ENCODE data around the gene KRTAP10-11.

Gene KRTAP10-11

DNA sequence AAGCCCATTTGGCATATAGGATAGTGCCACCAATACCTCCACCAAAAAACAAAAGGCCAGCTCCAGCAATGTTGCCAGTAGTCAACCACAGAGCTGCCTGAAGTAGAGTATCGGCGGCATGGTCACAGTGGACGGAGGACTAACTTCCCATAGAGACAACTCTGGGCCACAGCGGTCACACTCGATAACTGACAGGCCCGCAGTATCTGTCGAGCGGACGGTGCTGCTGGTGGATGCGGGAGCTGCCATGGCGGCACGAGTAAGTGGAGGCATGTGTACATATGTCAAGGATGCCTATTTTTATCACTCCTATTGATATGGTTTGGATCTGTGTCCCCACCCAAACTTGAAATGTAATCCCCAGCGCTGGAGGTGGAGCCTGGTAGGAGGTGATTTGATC, 31.7 kb downstream of the KRTAP10-11 start:
- no peak for TF ChIP-seq CTCF (IDR thresholded peaks at IDR 0.05)
- H3K4me1 ChIP-seq: no peaks in the 10 kb centered on the region

GRCh38 chr21:44681152-44681551, 34.9 kb downstream of the KRTAP10-11 start:
- no peak overlapping the region for H3K4me3 ChIP-seq (ENCODE audit: low read depth, low read length)
- no peak overlapping the region for H3K27ac ChIP-seq
- no peaks in the 10 kb centered on the region for H3K9me3 ChIP-seq (ENCODE audit: control insufficient read depth, low read length)
- no peak overlapping the region for H2AFZ ChIP-seq
- H3K79me2 ChIP-seq: no peaks in the 10 kb centered on the region
- no peaks in the 10 kb centered on the region for H3K27me3 ChIP-seq (ENCODE audit: control insufficient read depth, insufficient read depth, low read length)
- H3K36me3 ChIP-seq (ENCODE audit: control insufficient read depth, insufficient read depth, low read length): no peaks in the 10 kb centered on the region
- H3K9ac ChIP-seq: no peak overlapping the region
- TF ChIP-seq CTCF (IDR thresholded peaks at IDR 0.05): no peak
- H3K4me1 ChIP-seq: no peaks in the 10 kb centered on the region
- H3K4me2 ChIP-seq (ENCODE audit: low read length): no peak overlapping the region

More for the DNA sequence above, 31.7 kb downstream of the KRTAP10-11 start:
- H3K4me2 ChIP-seq (ENCODE audit: low read length): no peak overlapping the region
- H3K4me3 ChIP-seq (ENCODE audit: low read depth, low read length): no peak overlapping the region
- no peaks in the 10 kb centered on the region for H3K79me2 ChIP-seq
- no peaks in the 10 kb centered on the region for H3K9me3 ChIP-seq (ENCODE audit: control insufficient read depth, low read length)
- H2AFZ ChIP-seq: no peak overlapping the region
- H3K36me3 ChIP-seq (ENCODE audit: control insufficient read depth, insufficient read depth, low read length): no peaks in the 10 kb centered on the region
- no peaks in the 10 kb centered on the region for H3K27me3 ChIP-seq (ENCODE audit: control insufficient read depth, insufficient read depth, low read length)
- H3K27ac ChIP-seq: no peak overlapping the region
- H3K9ac ChIP-seq: no peak overlapping the region

GRCh38 chr21:44681861-44682579, 35.8 kb downstream of the KRTAP10-11 start, which contains the start of gene KRTAP12-1:
Gene KRTAP12-1, minus strand, starts transcription at chr21:44682163. Its CDS starts 40 bp downstream, at chr21:44682123.
- H3K79me2 ChIP-seq: no peaks in the 10 kb centered on the region
- no peaks in the 10 kb centered on the region for H3K36me3 ChIP-seq (ENCODE audit: control insufficient read depth, insufficient read depth, low read length)
- no peak within 1 kb of the TSS for H2AFZ ChIP-seq
- no peak for TF ChIP-seq CTCF (IDR thresholded peaks at IDR 0.05)
- no peak within 1 kb of the TSS for H3K27ac ChIP-seq
- H3K9ac ChIP-seq: no peak within 1 kb of the TSS
- no peaks in the 10 kb centered on the region for H3K27me3 ChIP-seq (ENCODE audit: control insufficient read depth, insufficient read depth, low read length)
- H3K4me2 ChIP-seq (ENCODE audit: low read length): no peak within 1 kb of the TSS
- H3K9me3 ChIP-seq (ENCODE audit: control insufficient read depth, low read length): no peaks in the 10 kb centered on the region
- H3K4me3 ChIP-seq (ENCODE audit: low read depth, low read length): no peak within 1 kb of the TSS
- no peaks in the 10 kb centered on the region for H3K4me1 ChIP-seq

- H3K4me1 ChIP-seq: no peaks in the 10 kb centered on the region
- no peak overlapping the region for H3K4me2 ChIP-seq (ENCODE audit: low read length)
- no peaks in the 10 kb centered on the region for H3K36me3 ChIP-seq (ENCODE audit: control insufficient read depth, insufficient read depth, low read length)
- H3K79me2 ChIP-seq: no peaks in the 10 kb centered on the region
- H3K27me3 ChIP-seq (ENCODE audit: control insufficient read depth, insufficient read depth, low read length): no peaks in the 10 kb centered on the region
- no peak for TF ChIP-seq CTCF (IDR thresholded peaks at IDR 0.05)
- no peak overlapping the region for H3K4me3 ChIP-seq (ENCODE audit: low read depth, low read length)
- H3K9ac ChIP-seq: no peak overlapping the region
- H2AFZ ChIP-seq: no peak overlapping the region
- no peaks in the 10 kb centered on the region for H3K9me3 ChIP-seq (ENCODE audit: control insufficient read depth, low read length)
- no peak overlapping the region for H3K27ac ChIP-seq
These were observed 36.5 kb downstream of the KRTAP10-11 start for GRCh38 chr21:44682580-44683151.

Data from parathyroid adenoma (tissue), 2 donors.